CD8-positive, alpha-beta memory T cell (primary cell): Measurements from ENCODE around the gene TBL1X. TPM values are rescaled to one million over a fixed set of nuclear protein-coding genes. Genes with fewer than 3 reads are reported as not detected.
A peak's percentile ranks its signal among the peaks of the same experiment; 100 is the strongest.

Experiments
- CTCF ChIA-PET: fragments of 350-600 bp; sonication (Branson Sonifier 250); formaldehyde crosslinking; loops from one replicate; lab custom pipeline; 2021; ENCODE audit warnings: antibody characterized with exemption; lab: Charles Lee
- POLR2A ChIA-PET: fragments of 350-600 bp; sonication (Branson Sonifier 250); formaldehyde crosslinking; loops from one replicate; lab custom pipeline; 2021; ENCODE audit warnings: antibody characterized with exemption; lab: Charles Lee
- DNase-seq, 5 donors: peaks; one replicate each; pipeline versions ENCODE4 v3.0.0 to v3.0.0-alpha.2; 2020 to 2022; ENCODE audit warnings: mixed read lengths in 1 of 5
- H3K27ac ChIP-seq: one replicate; pipeline ENCODE4 v1.7.0; 2013; ENCODE audit warnings: low read depth, mild to moderate bottlenecking, low read length, moderate library complexity
- H3K27me3 ChIP-seq: 2 replicates; pipeline ENCODE4 v1.7.0; 2013; ENCODE audit warnings: low read length, mild to moderate bottlenecking; ENCODE audit not compliant: insufficient read depth, poor library complexity, severe bottlenecking
- H3K36me3 ChIP-seq: 2 replicates; pipeline ENCODE4 v1.7.0; 2013; ENCODE audit warnings: mild to moderate bottlenecking, low read length, moderate library complexity; ENCODE audit not compliant: insufficient read depth
- H3K4me1 ChIP-seq: 2 replicates; pipeline ENCODE4 v1.7.0; 2013; ENCODE audit warnings: mild to moderate bottlenecking, low read length, moderate library complexity; ENCODE audit not compliant: insufficient read depth
- H3K4me3 ChIP-seq: 2 replicates; pipeline ENCODE4 v1.7.0; 2013; ENCODE audit warnings: mild to moderate bottlenecking, low read length
- H3K9me3 ChIP-seq: 2 replicates; pipeline ENCODE4 v1.7.0; 2013; ENCODE audit warnings: mild to moderate bottlenecking, low read length
- H3K27ac Mint-ChIP-seq, 8 donors: one replicate each; pipeline ENCODE4 v1.8.0; 2020 to 2021; ENCODE audit warnings: mixed read lengths in 8 of 8, mild to moderate bottlenecking in 6 of 8, inconsistent platforms in 3 of 8, moderate library complexity in 3 of 8
- H3K27me3 Mint-ChIP-seq, 2 donors: one replicate each; pipeline ENCODE4 v1.8.0; 2020 to 2021; ENCODE audit warnings: mixed read lengths in 2 of 2, mild to moderate bottlenecking in 1 of 2, moderate library complexity in 1 of 2
- H3K36me3 Mint-ChIP-seq, 3 donors: one replicate each; pipeline ENCODE4 v1.8.0; 2020 to 2021; ENCODE audit warnings: mixed read lengths in 3 of 3, inconsistent platforms in 1 of 3, mild to moderate bottlenecking in 1 of 3
- H3K4me1 Mint-ChIP-seq, 3 donors: one replicate each; pipeline ENCODE4 v1.8.0; 2020 to 2021; ENCODE audit warnings: mixed read lengths in 3 of 3, inconsistent platforms in 1 of 3, mild to moderate bottlenecking in 1 of 3
- H3K4me3 Mint-ChIP-seq, 7 donors: one replicate each; pipeline ENCODE4 v1.8.0; 2020 to 2021; ENCODE audit warnings: mixed read lengths in 7 of 7, mild to moderate bottlenecking in 6 of 7, moderate library complexity in 4 of 7, inconsistent platforms in 2 of 7
- H3K9me3 Mint-ChIP-seq, 5 donors: one replicate each; pipeline ENCODE4 v1.8.0; 2020 to 2022; ENCODE audit warnings: mixed read lengths in 5 of 5, mild to moderate bottlenecking in 3 of 5, moderate library complexity in 2 of 5, inconsistent platforms in 1 of 5
- polyA plus RNA-seq: library from polyadenylated mRNA; unstranded; fragments of 300-500 nt; fragmentation: Illumina TruSeq; gene quantifications from one replicate; pipeline ENCODE4 v1.2.3, GENCODE V29; 2021
- total RNA-seq, 2 experiments: library from RNA; stranded (reverse); gene quantifications; one replicate each; pipeline ENCODE4 v1.2.3, GENCODE V29; 2021

Gene TBL1X
- total and polyA plus RNA-seq, 3 experiments from 2014 or later, result 16.1 to 25.0 (median 21.3) TPM

- H3K9me3 ChIP-seq, result no peaks in the 10 kb centered on the region
- H3K27me3 ChIP-seq, result no peaks in the 10 kb centered on the region
- ChIA-PET POLR2A (no interaction called here), CTCF (no interaction called here)
- no peaks in the 10 kb centered on the region for H3K4me1 ChIP-seq
- no peaks in the 10 kb centered on the region for H3K4me1 Mint-ChIP-seq
- no peak overlapping the region for H3K27ac Mint-ChIP-seq
- H3K36me3 ChIP-seq, result no peaks in the 10 kb centered on the region
- no peak overlapping the region for H3K4me3 ChIP-seq
- peaks cover 7 to 28% (median 15%) of the 10 kb centered on the region in 5 donors for H3K9me3 Mint-ChIP-seq
- DNase-seq, result no peak
- H3K4me3 Mint-ChIP-seq, result no peak overlapping the region
- no peak overlapping the region for H3K27ac ChIP-seq
- H3K36me3 Mint-ChIP-seq, result peaks cover 0 to 2% (median 0%) of the 10 kb centered on the region in 3 donors
- peaks cover 0 to 19% of the 10 kb centered on the region in 2 donors for H3K27me3 Mint-ChIP-seq
Observed at GRCh38 chrX:9730752-9731151, 265.9 kb downstream of the TBL1X start.

- no peaks in the 10 kb centered on the region for H3K4me1 ChIP-seq
- peaks cover 0 to 6% of the 10 kb centered on the region in 2 donors for H3K27me3 Mint-ChIP-seq
- no peaks in the 10 kb centered on the region for H3K4me1 Mint-ChIP-seq
- no peak overlapping the region for H3K27ac ChIP-seq
- peaks cover 0 to 5% (median 0%) of the 10 kb centered on the region in 5 donors for H3K9me3 Mint-ChIP-seq
- no peak for DNase-seq
- POLR2A ChIA-PET, result no interaction called here
- no peak overlapping the region for H3K27ac Mint-ChIP-seq
- H3K36me3 ChIP-seq, result no peaks in the 10 kb centered on the region
- H3K4me3 ChIP-seq, result no peak overlapping the region
- H3K4me3 Mint-ChIP-seq, result no peak overlapping the region
- no peaks in the 10 kb centered on the region for H3K36me3 Mint-ChIP-seq
- H3K27me3 ChIP-seq, result no peaks in the 10 kb centered on the region
- CTCF ChIA-PET, result no interaction called here
- H3K9me3 ChIP-seq, result no peaks in the 10 kb centered on the region
Observed at GRCh38 chrX:9737363-9737762, 272.5 kb downstream of the TBL1X start.

GRCh38 chrX:9738151-9738550, 273.3 kb downstream of the TBL1X start:
- Histone ChIP-seq H3K27me3 (no peaks in the 10 kb centered on the region), H3K36me3 (no peaks in the 10 kb centered on the region), H3K9me3 (no peaks in the 10 kb centered on the region), H3K4me1 (no peaks in the 10 kb centered on the region), H3K27ac (no peak overlapping the region), H3K4me3 (no peak overlapping the region)
- peaks cover 0 to 6% of the 10 kb centered on the region in 2 donors for H3K27me3 Mint-ChIP-seq
- ChIA-PET POLR2A (no interaction called here), CTCF (no interaction called here)
- H3K4me1 Mint-ChIP-seq, result no peaks in the 10 kb centered on the region
- H3K9me3 Mint-ChIP-seq, result peaks cover 0 to 5% (median 0%) of the 10 kb centered on the region in 5 donors
- H3K27ac Mint-ChIP-seq, result peak overlapping the region in 1 of 8 donors; percentile 2
- no peak for DNase-seq
- H3K36me3 Mint-ChIP-seq, result no peaks in the 10 kb centered on the region
- H3K4me3 Mint-ChIP-seq, result no peak overlapping the region

DNA sequence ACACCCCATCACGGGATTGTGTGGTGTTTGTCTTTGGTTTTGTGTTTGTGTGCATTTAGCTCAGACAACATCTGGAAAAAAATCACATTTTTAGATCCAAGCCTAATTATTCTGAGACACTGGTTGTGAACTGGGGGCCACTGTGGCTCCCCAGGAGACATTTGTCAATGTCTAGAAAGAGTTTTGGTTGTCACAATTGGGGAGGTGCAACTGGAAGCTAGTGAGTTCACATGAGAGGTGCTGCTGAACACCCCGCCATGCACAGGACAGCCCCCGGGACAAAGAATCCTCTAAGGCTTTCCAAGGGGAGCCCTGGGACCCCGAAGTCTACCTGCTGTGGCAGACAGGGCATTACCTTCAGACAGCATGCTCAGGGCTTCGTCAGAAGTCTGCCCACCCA, 274.3 kb downstream of the TBL1X start:
- Mint-ChIP-seq H3K4me3 (no peak overlapping the region), H3K9me3 (peaks cover 0 to 7% (median 0%) of the 10 kb centered on the region in 5 donors), H3K27ac (no peak overlapping the region), H3K27me3 (peaks cover 0 to 6% of the 10 kb centered on the region in 2 donors), H3K36me3 (peaks cover 0 to 5% (median 0%) of the 10 kb centered on the region in 3 donors), H3K4me1 (no peaks in the 10 kb centered on the region)
- POLR2A ChIA-PET, result no interaction called here
- no peaks in the 10 kb centered on the region for H3K36me3 ChIP-seq
- CTCF ChIA-PET, result no interaction called here
- H3K4me3 ChIP-seq, result no peak overlapping the region
- no peak for DNase-seq
- H3K27me3 ChIP-seq, result no peaks in the 10 kb centered on the region
- H3K9me3 ChIP-seq, result no peaks in the 10 kb centered on the region
- no peak overlapping the region for H3K27ac ChIP-seq
- no peaks in the 10 kb centered on the region for H3K4me1 ChIP-seq

DNA sequence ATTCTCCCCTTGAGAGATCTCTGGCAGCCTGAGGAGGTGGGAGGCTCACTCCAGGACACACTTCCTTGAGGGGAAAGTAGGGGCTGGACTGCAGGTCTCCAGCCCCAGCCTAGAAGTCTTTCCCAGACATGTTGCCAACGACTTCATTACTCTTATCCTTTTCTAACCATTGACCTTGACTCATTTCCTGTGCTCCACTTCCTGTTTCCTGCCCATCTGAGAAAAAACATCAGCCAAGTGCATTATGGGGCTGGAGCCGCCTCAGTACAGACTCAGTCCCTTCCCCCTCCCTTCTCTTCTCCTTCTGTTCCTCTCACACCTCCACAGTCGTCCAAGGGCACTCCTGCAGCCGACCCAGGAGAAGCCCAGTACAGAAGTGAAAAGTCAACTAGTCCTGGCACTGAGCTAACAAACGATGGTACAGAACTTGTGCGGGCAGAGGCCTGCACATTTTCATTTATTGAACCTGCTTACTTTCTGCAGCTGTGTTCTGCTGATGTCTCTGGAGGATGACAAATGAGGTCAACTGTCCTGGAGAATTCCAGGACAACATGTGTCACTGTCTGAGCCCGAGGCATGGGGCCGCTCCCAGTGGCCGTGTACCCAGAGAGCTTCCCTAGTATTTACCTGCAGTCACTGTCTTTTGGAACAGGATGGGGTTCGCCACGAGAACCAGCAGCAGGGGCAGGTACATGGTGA, 280.7 kb downstream of the TBL1X start:
- Histone ChIP-seq H3K4me1 (peaks cover 4% of the 10 kb centered on the region), H3K27ac (no peak overlapping the region), H3K36me3 (no peaks in the 10 kb centered on the region), H3K4me3 (no peak overlapping the region), H3K9me3 (no peaks in the 10 kb centered on the region), H3K27me3 (no peaks in the 10 kb centered on the region)
- Mint-ChIP-seq H3K4me1 (peaks cover 7 to 20% (median 16%) of the 10 kb centered on the region in 3 donors), H3K36me3 (peaks cover 0 to 15% (median 3%) of the 10 kb centered on the region in 3 donors), H3K27me3 (peaks cover 0 to 3% of the 10 kb centered on the region in 2 donors), H3K9me3 (peaks cover 0 to 13% (median 8%) of the 10 kb centered on the region in 5 donors), H3K4me3 (peak overlapping the region in 5 of 7 donors; percentile 5 to 53 (median 36)), H3K27ac (peak overlapping the region in 1 of 8 donors; percentile 1)
- CTCF ChIA-PET, result no interaction called here
- POLR2A ChIA-PET, result no interaction called here
- DNase-seq, result no peak

GRCh38 chrX:9746148-9746888, 281.5 kb downstream of the TBL1X start:
- H3K27ac ChIP-seq, result no peak overlapping the region
- H3K36me3 ChIP-seq, result no peaks in the 10 kb centered on the region
- no peaks in the 10 kb centered on the region for H3K9me3 ChIP-seq
- CTCF ChIA-PET, result no interaction called here
- POLR2A ChIA-PET, result no interaction called here
- H3K4me3 ChIP-seq, result no peak overlapping the region
- H3K4me1 ChIP-seq, result peaks cover 4% of the 10 kb centered on the region
- peaks cover 0 to 3% of the 10 kb centered on the region in 2 donors for H3K27me3 Mint-ChIP-seq
- H3K27ac Mint-ChIP-seq, result no peak overlapping the region
- H3K4me3 Mint-ChIP-seq, result peak overlapping the region in 1 of 7 donors; percentile 5
- peaks cover 0 to 15% (median 3%) of the 10 kb centered on the region in 3 donors for H3K36me3 Mint-ChIP-seq
- no peak for DNase-seq
- H3K4me1 Mint-ChIP-seq, result peaks cover 7 to 20% (median 16%) of the 10 kb centered on the region in 3 donors
- peaks cover 0 to 13% (median 8%) of the 10 kb centered on the region in 5 donors for H3K9me3 Mint-ChIP-seq
- H3K27me3 ChIP-seq, result no peaks in the 10 kb centered on the region

DNA sequence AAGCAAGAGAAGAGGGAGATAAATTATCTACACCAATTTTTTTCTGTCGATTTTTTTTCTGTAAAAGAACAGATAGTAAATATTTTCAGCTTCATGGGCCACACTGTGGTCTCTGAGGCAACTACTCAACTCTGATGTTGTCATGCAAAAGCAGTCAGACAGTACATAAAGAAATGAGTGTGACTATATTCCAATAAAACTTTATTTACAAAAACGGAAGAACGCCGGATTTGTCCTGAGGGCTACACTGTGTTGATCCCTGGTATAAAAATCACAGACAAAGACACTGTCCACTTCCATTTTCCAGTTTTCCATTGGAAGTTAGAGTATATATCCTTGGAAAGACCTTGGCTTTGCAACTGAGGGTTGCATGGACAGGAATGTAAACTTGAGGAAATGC, 282.8 kb downstream of the TBL1X start:
- ChIA-PET CTCF (no interaction called here), POLR2A (no interaction called here)
- H3K4me1 Mint-ChIP-seq, result peaks cover 7 to 20% (median 16%) of the 10 kb centered on the region in 3 donors
- no peaks in the 10 kb centered on the region for H3K36me3 ChIP-seq
- H3K27ac ChIP-seq, result no peak overlapping the region
- H3K9me3 Mint-ChIP-seq, result peaks cover 0 to 13% (median 8%) of the 10 kb centered on the region in 5 donors
- no peak overlapping the region for H3K4me3 ChIP-seq
- no peak overlapping the region for H3K4me3 Mint-ChIP-seq
- no peak for DNase-seq
- peaks cover 0 to 7% of the 10 kb centered on the region in 2 donors for H3K27me3 Mint-ChIP-seq
- no peak overlapping the region for H3K27ac Mint-ChIP-seq
- H3K9me3 ChIP-seq, result no peaks in the 10 kb centered on the region
- peaks cover 4% of the 10 kb centered on the region for H3K4me1 ChIP-seq
- peaks cover 0 to 15% (median 3%) of the 10 kb centered on the region in 3 donors for H3K36me3 Mint-ChIP-seq
- no peaks in the 10 kb centered on the region for H3K27me3 ChIP-seq

- H3K4me1 ChIP-seq, result peaks cover 4% of the 10 kb centered on the region
- Mint-ChIP-seq H3K27me3 (peaks cover 0 to 9% of the 10 kb centered on the region in 2 donors), H3K4me1 (peaks cover 7 to 20% (median 16%) of the 10 kb centered on the region in 3 donors), H3K27ac (no peak overlapping the region), H3K9me3 (peaks cover 0 to 8% (median 7%) of the 10 kb centered on the region in 5 donors), H3K4me3 (peak overlapping the region in 1 of 7 donors; percentile 72), H3K36me3 (peaks cover 0 to 10% (median 3%) of the 10 kb centered on the region in 3 donors)
- CTCF ChIA-PET, result no interaction called here
- no peaks in the 10 kb centered on the region for H3K36me3 ChIP-seq
- DNase-seq, result no peak
- H3K4me3 ChIP-seq, result no peak overlapping the region
- no peaks in the 10 kb centered on the region for H3K9me3 ChIP-seq
- POLR2A ChIA-PET, result no interaction called here
- no peak overlapping the region for H3K27ac ChIP-seq
- no peaks in the 10 kb centered on the region for H3K27me3 ChIP-seq
Observed at GRCh38 chrX:9749146-9749692, 284.4 kb downstream of the TBL1X start.
